GM23248 (cell line): ENCODE measurements around the gene NAGPA.

Source experiments
- EZH2 ChIP-seq: fragments of 200-600 bp; sonication (generic); IDR thresholded peaks from 2 replicates; pipeline ENCODE4 v1.6.1; 2018; ENCODE audit warnings: antibody characterized with exemption, mild to moderate bottlenecking; ENCODE audit not compliant: insufficient read depth, poor library complexity, severe bottlenecking
- EZH2phosphoT487 ChIP-seq: fragments of 200-600 bp; sonication (generic); IDR thresholded peaks from 2 replicates; pipeline ENCODE4 v1.6.1; 2018; ENCODE audit warnings: antibody characterized with exemption, moderate library complexity, mild to moderate bottlenecking, low read depth; ENCODE audit not compliant: insufficient read depth

DNA sequence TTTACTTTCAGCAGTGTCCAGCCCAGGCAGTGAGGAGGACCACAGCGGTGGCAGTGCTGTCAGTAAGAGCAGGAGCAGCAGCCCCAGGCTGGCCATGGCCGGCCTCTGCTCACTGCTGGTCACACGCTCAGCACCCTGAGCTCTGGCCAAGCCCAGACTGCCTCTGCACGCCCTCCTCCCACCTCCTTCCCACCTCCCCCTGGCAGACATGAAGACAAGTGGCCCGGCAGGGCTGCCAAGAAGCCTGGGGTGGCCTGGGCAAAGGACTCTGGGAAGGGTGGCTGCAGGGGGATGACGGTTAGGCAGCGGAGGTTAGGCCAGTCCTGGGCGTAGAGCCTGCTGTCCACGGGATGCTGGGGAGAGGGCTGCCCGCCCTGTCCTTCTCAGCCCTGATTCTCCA, 32.1 kb upstream of the NAGPA start, which contains the start of gene C16orf89:
- TF ChIP-seq EZH2phosphoT487 (no peak), EZH2 (no peak)
